ENCODE measurements around the gene PARP9. TPM values are rescaled to one million over a fixed set of nuclear protein-coding genes. Genes with fewer than 3 reads are reported as not detected.

The PARP9 gene
- total and polyA plus RNA-seq, 10 of the 15 experiments (the other 5 are each of a cell fraction or from before 2014, with no cell fraction given): 34.0 to 122 (median 46.1) TPM

DNA sequence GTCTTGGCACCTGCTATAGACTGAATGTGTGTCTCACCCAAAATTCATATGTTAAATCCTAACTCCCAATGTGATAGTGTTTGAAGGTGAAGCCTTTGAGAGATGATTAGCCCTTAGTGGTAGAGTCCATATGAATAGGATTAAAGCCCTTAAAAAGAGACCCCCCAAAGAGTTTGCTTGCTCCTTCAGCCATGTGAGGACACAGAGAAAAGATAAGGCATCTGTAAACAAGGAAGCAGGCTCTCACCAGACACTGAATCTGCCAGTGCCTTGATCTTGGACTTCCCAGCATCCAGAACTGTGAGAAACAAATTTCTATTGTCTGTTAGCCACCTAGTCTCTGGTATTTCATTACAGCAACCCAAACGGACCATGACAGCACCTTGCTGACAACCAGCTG is 65.9 kb downstream of the PARP9 start:
- POLR2A ChIA-PET: interaction anchor here (1.1 to 1.3 kb wide), 3 partner anchors 10 to 15 kb away, joined by 3 to 6 read pairs (median 3); no protein-coding TSS in a partner anchor
- intact Hi-C loops (cut with micrococcal nuclease; ENCODE audit: unreplicated experiment): no loop called here

DNA sequence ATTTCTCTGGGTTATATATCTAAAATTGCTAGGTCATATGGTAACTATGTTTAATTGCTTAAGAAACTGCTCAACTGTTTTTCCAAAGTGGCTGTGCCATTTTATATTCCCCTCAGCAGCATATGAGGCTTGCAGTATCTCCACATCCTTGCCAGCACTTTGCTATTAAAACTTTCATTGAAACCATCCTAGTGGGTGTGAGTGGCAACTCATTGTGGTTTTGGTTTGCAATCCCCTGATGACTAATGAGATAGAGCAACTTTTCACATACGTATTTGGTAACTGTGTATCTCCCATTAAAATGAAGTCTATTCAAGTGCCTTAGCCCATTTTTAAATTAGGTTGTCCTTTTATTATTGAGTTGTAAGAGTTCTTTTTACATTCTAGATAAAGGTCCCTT is 66.7 kb downstream of the PARP9 start:
- Histone ChIP-seq H3K4me3 (no peak overlapping the region), H3K9me3 (replicated peaks; ENCODE audit: control insufficient read depth, insufficient read depth, low read length) (no peaks in the 10 kb centered on the region), H3K36me3 (ENCODE audit: control insufficient read depth in 2 of 2, insufficient read depth in 2 of 2, low read length in 1 of 2) (peaks cover 0 to 10% of the 10 kb centered on the region in 2 experiments; a peak in 2 of 4 replicates), H3K4me1 (ENCODE audit: control insufficient read depth, insufficient read depth, low read length) (peaks cover 14% of the 10 kb centered on the region), H3K4me2 (ENCODE audit: control insufficient read depth, insufficient read depth) (no peak overlapping the region), H2AFZ (ENCODE audit: control insufficient read depth, low read depth, low read length) (no peak overlapping the region), H4K20me1 (ENCODE audit: control insufficient read depth, insufficient read depth) (no peaks in the 10 kb centered on the region; the same call in 1 of the 2 replicates), H3K79me2 (ENCODE audit: control insufficient read depth, insufficient read depth, low read length) (peaks cover 29% of the 10 kb centered on the region), H3K27me3 (replicated peaks in 1 of 2; ENCODE audit: control insufficient read depth in 2 of 2, insufficient read depth in 2 of 2, low read length in 1 of 2) (no peaks in the 10 kb centered on the region), H3K9ac (ENCODE audit: control insufficient read depth, insufficient read depth, low read length) (no peak overlapping the region), H3K27ac (ENCODE audit: control insufficient read depth, insufficient read depth) (peak overlapping the region; percentile 64; the same call in 1 of the 2 replicates)
- FAIRE-seq: no peak
- ChIA-PET POLR2A (interaction anchor here (0.8 to 1.4 kb wide), 5 partner anchors 9 to 17 kb away, joined by 3 to 6 read pairs (median 3); partner anchors contain the start of gene KPNA1), RAD21 (ENCODE audit: unreplicated experiment) (interaction anchor here (0.7 to 1.3 kb wide), 2 partner anchors 27 to 28 kb away, joined by 3 to 8 read pairs; no protein-coding TSS in a partner anchor), CTCF (interaction anchor here (1.2 to 1.9 kb wide), 4 partner anchors 14 to 182 kb away, joined by 3 to 7 read pairs (median 4); no protein-coding TSS in a partner anchor), SMC1A (ENCODE audit: uncharacterized antibody, unreplicated experiment) (interaction anchor here (0.6 to 1.5 kb wide), 8 partner anchors 10 to 38 kb away, joined by 3 to 19 read pairs (median 4); partner anchors contain the start of gene KPNA1)
- WGBS (ENCODE audit: insufficient coverage, insufficient replicate concordance, low lambda C conversion rate, missing lambda C conversion rate): 0% methylated on average over 1 of the region's 1 CpG
- in situ Hi-C loops (cut with MboI): no loop called here
- no TSS peak for BruUV-seq (replicated peaks)
- intact Hi-C loops (cut with micrococcal nuclease; ENCODE audit: unreplicated experiment): loop anchor here (2.0 kb wide), 1 partner anchor 15 kb away; no protein-coding TSS in a partner anchor
- peak; percentile 97 for ATAC-seq
- DNase-seq (ENCODE audit: low read depth, low spot score): peak; percentile 72
- TF ChIP-seq, protein P1, sequence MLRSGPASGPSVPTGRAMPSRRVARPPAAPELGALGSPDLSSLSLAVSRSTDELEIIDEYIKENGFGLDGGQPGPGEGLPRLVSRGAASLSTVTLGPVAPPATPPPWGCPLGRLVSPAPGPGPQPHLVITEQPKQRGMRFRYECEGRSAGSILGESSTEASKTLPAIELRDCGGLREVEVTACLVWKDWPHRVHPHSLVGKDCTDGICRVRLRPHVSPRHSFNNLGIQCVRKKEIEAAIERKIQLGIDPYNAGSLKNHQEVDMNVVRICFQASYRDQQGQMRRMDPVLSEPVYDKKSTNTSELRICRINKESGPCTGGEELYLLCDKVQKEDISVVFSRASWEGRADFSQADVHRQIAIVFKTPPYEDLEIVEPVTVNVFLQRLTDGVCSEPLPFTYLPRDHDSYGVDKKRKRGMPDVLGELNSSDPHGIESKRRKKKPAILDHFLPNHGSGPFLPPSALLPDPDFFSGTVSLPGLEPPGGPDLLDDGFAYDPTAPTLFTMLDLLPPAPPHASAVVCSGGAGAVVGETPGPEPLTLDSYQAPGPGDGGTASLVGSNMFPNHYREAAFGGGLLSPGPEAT (IDR thresholded peaks at IDR 0.05; ENCODE audit: low read depth): peak; percentile 65; the same call in 1 of the 2 replicates
- no peak for TF ChIP-seq PML (IDR thresholded peaks at IDR 0.05; ENCODE audit: low read length)
- TF ChIP-seq MYC (IDR thresholded peaks at IDR 0.05; ENCODE audit: insufficient read depth, insufficient read length, insufficient replicate concordance, low read length, severe bottlenecking): no peak
- TF ChIP-seq JUNB (IDR thresholded peaks at IDR 0.05): peak; percentile 53
- TF ChIP-seq BACH1 (IDR thresholded peaks at IDR 0.05; ENCODE audit: borderline replicate concordance): peak; percentile 55; the same call in 1 of the 2 replicates
- no peak for TF ChIP-seq SUPT20H (IDR thresholded peaks at IDR 0.05; ENCODE audit: borderline replicate concordance, control insufficient read depth, low read depth, low read length)
- TF ChIP-seq, protein P2, sequence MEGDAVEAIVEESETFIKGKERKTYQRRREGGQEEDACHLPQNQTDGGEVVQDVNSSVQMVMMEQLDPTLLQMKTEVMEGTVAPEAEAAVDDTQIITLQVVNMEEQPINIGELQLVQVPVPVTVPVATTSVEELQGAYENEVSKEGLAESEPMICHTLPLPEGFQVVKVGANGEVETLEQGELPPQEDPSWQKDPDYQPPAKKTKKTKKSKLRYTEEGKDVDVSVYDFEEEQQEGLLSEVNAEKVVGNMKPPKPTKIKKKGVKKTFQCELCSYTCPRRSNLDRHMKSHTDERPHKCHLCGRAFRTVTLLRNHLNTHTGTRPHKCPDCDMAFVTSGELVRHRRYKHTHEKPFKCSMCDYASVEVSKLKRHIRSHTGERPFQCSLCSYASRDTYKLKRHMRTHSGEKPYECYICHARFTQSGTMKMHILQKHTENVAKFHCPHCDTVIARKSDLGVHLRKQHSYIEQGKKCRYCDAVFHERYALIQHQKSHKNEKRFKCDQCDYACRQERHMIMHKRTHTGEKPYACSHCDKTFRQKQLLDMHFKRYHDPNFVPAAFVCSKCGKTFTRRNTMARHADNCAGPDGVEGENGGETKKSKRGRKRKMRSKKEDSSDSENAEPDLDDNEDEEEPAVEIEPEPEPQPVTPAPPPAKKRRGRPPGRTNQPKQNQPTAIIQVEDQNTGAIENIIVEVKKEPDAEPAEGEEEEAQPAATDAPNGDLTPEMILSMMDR (IDR thresholded peaks at IDR 0.05 in 2 of 3, conservative IDR thresholded peaks at IDR 0.05 in 1 of 3; ENCODE audit: control insufficient read depth in 2 of 3, extremely low read depth in 1 of 3, insufficient read depth in 1 of 3, low read depth in 3 of 3, low read length in 3 of 3): no peak
- peak in 1 of 2 experiments; percentile 53; a peak in 1 of 4 replicates for TF ChIP-seq BHLHE40 (IDR thresholded peaks at IDR 0.05; ENCODE audit: borderline replicate concordance in 1 of 2, low read depth in 2 of 2, low read length in 1 of 2)

More for the DNA sequence above, 65.9 kb downstream of the PARP9 start:
- peaks cover 35% of the 10 kb centered on the region for H3K79me2 ChIP-seq (ENCODE audit: control insufficient read depth, insufficient read depth, low read length)
- H3K4me3 ChIP-seq: no peak overlapping the region
- H3K9ac ChIP-seq (ENCODE audit: control insufficient read depth, insufficient read depth, low read length): no peak overlapping the region
- in situ Hi-C loops (cut with MboI): no loop called here
- H3K36me3 ChIP-seq (ENCODE audit: control insufficient read depth in 2 of 2, insufficient read depth in 2 of 2, low read length in 1 of 2): peaks cover 0 to 10% of the 10 kb centered on the region in 2 experiments; a peak in 1 of 4 replicates
- ChIA-PET SMC1A (ENCODE audit: uncharacterized antibody, unreplicated experiment) (interaction anchor here (0.9 to 5.2 kb wide), 5 partner anchors 12 to 34 kb away, joined by 3 to 27 read pairs (median 5); partner anchors contain the start of gene KPNA1), RAD21 (ENCODE audit: unreplicated experiment) (interaction anchor here (1.1 kb wide), 1 partner anchor 11 kb away, joined by 6 read pairs; no protein-coding TSS in a partner anchor), CTCF (interaction anchor here (0.6 to 2.5 kb wide), 3 partner anchors 10 to 13 kb away, joined by 3 to 11 read pairs (median 5); no protein-coding TSS in a partner anchor)
- H2AFZ ChIP-seq (ENCODE audit: control insufficient read depth, low read depth, low read length): no peak overlapping the region
- H4K20me1 ChIP-seq (ENCODE audit: control insufficient read depth, insufficient read depth): no peaks in the 10 kb centered on the region; the same call in 1 of the 2 replicates
- WGBS (ENCODE audit: insufficient coverage, insufficient replicate concordance, low lambda C conversion rate, missing lambda C conversion rate): 4% methylated on average over 1 of the region's 1 CpG
- FAIRE-seq (no peak), DNase-seq (ENCODE audit: low read depth, low spot score) (no peak), ATAC-seq (peak; percentile 11; the same call in 2 of the 3 replicates)
- no peaks in the 10 kb centered on the region for H3K9me3 ChIP-seq (replicated peaks; ENCODE audit: control insufficient read depth, insufficient read depth, low read length)
- H3K27me3 ChIP-seq (replicated peaks in 1 of 2; ENCODE audit: control insufficient read depth in 2 of 2, insufficient read depth in 2 of 2, low read length in 1 of 2): no peaks in the 10 kb centered on the region
- H3K4me1 ChIP-seq (ENCODE audit: control insufficient read depth, insufficient read depth, low read length): peaks cover 14% of the 10 kb centered on the region
- TF ChIP-seq ASH2L (IDR thresholded peaks at IDR 0.05; ENCODE audit: borderline replicate concordance, low read depth) (no peak), PAX5 (IDR thresholded peaks at IDR 0.05; ENCODE audit: borderline replicate concordance, low read depth, low read length) (no peak), STAT3 (IDR thresholded peaks at IDR 0.05; ENCODE audit: low read depth, low read length) (no peak), IKZF1 (conservative IDR thresholded peaks at IDR 0.05) (no peak), CEBPB (IDR thresholded peaks at IDR 0.05; ENCODE audit: borderline replicate concordance in 1 of 2, low read depth in 2 of 2, low read length in 2 of 2) (no peak), ATF7 (IDR thresholded peaks at IDR 0.05; ENCODE audit: low read depth) (no peak), HDAC2 (IDR thresholded peaks at IDR 0.05) (no peak)
- H3K4me2 ChIP-seq (ENCODE audit: control insufficient read depth, insufficient read depth): peak overlapping the region; percentile 4; the same call in 1 of the 2 replicates
- H3K27ac ChIP-seq (ENCODE audit: control insufficient read depth, insufficient read depth): peak overlapping the region; percentile 64; the same call in 1 of the 2 replicates
- no TSS peak for BruUV-seq (replicated peaks)

Data from GM12878 (cell line).